Ishikawa (cell line): ENCODE results near the gene ARL2.

Source experiments
- RAD21 ChIP-seq: IDR thresholded peaks from 2 replicates; pipeline ENCODE4 v1.6.1; 2012; ENCODE audit warnings: low read depth
- REST ChIP-seq: IDR thresholded peaks from 2 replicates; pipeline ENCODE4 v1.6.1; 2012; ENCODE audit warnings: low read depth, mild to moderate bottlenecking
- TCF12 ChIP-seq: IDR thresholded peaks from 2 replicates; pipeline ENCODE4 v1.6.1; 2012; ENCODE audit warnings: low read depth
- TF ChIP-seq, protein P1 (sequence below): IDR thresholded peaks from 2 replicates; pipeline ENCODE4 v1.6.1; 2012

DNA sequence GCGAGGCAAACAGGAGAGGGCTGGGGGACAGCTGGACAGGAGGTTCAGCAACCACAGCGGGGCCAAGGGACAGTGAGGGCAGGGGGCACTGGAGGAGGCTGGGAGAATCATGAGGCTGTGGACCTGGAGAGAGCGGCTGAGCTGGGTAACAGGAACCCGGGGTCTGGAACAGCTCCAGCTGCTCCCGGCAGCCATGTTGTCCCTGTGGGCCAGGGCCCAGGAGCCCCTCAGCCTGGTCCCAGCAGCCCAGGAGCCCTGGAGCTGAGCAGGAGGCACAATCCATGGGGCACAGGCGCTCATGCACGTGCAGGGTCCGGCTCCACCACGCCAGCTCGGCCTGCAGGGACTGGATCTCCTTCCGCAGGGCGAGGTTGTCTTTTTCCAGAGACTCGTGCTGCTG, 24.5 kb upstream of the ARL2 start:
- no peak for TF ChIP-seq RAD21
- TF ChIP-seq REST = no peak
- no peak for TF ChIP-seq TCF12
- TF ChIP-seq, protein P1, sequence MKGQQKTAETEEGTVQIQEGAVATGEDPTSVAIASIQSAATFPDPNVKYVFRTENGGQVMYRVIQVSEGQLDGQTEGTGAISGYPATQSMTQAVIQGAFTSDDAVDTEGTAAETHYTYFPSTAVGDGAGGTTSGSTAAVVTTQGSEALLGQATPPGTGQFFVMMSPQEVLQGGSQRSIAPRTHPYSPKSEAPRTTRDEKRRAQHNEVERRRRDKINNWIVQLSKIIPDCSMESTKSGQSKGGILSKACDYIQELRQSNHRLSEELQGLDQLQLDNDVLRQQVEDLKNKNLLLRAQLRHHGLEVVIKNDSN = no peak
